ENCODE results near the gene TLX1. TPM values are rescaled to one million over a fixed set of nuclear protein-coding genes. Genes with fewer than 3 reads are reported as not detected.

TLX1 gene
- total and polyA plus RNA-seq, 9 of the 15 experiments (the other 6 are each of a cell fraction or from before 2014, with no cell fraction given): 0.03 to 3.3 (median 0.19) TPM; not detected in 1

- CTCF ChIA-PET (ENCODE audit: low intra/inter-chr PET ratio): no interaction called here
- Histone ChIP-seq H3K79me2 (ENCODE audit: control insufficient read depth, insufficient read depth, low read length) (no peaks in the 10 kb centered on the region), H3K27me3 (ENCODE audit: control insufficient read depth in 2 of 2, insufficient read depth in 2 of 2, low read length in 2 of 2) (peaks cover 18 to 20% of the 10 kb centered on the region in 2 experiments; a peak in 4 of 5 replicates), H3K9ac (ENCODE audit: insufficient read depth in 1 of 2, low read depth in 2 of 2, low read length in 2 of 2) (no peak overlapping the region), H2AFZ (ENCODE audit: low read depth, low read length) (no peak overlapping the region), H3K4me3 (no peak overlapping the region), H3K9me1 (ENCODE audit: control insufficient read depth, insufficient read depth, low read length) (no peaks in the 10 kb centered on the region), H3K27ac (ENCODE audit: extremely low read depth, low read depth, low read length) (no peak overlapping the region), H3K4me1 (replicated peaks in 1 of 2; ENCODE audit: control insufficient read depth in 2 of 2, insufficient read depth in 2 of 2, low read length in 2 of 2) (peaks cover 0 to 4% of the 10 kb centered on the region in 2 experiments; a peak in 2 of 5 replicates), H3K36me3 (ENCODE audit: control insufficient read depth, insufficient read depth, low read length) (no peaks in the 10 kb centered on the region), H3K4me2 (ENCODE audit: insufficient read depth, low read length) (no peak overlapping the region), H4K20me1 (replicated peaks; ENCODE audit: control insufficient read depth, insufficient read depth, low read length) (no peaks in the 10 kb centered on the region), H3K9me3 (replicated peaks; ENCODE audit: control insufficient read depth, insufficient read depth, low read depth, low read length) (0 out of 2 replicates have a peak, but pooled peaks cover 2% of the 10 kb centered on the region)
- in situ Hi-C loops (cut with MboI): no loop called here
- DNase-seq (ENCODE audit: extremely low read depth in 1 of 4, low spot score in 3 of 4) (no peak), FAIRE-seq (no peak), ATAC-seq (no peak)
- POLR2A ChIA-PET: interaction anchor here (1.1 kb wide), 1 partner anchor 10 kb away, joined by 3 read pairs; no protein-coding TSS in a partner anchor
- BruUV-seq (replicated peaks): no TSS peak
- 0% methylated on average over 4 of the region's 4 CpGs for WGBS (ENCODE audit: insufficient coverage, low coverage, missing lambda C conversion rate)
- no peak for TF ChIP-seq BRD4 (IDR thresholded peaks at IDR 0.05)
- no peak for TF ChIP-seq KAT7 (CRISPR knock-in tag; IDR thresholded peaks at IDR 0.05; ENCODE audit: borderline replicate concordance)
- TF ChIP-seq, protein P1, sequence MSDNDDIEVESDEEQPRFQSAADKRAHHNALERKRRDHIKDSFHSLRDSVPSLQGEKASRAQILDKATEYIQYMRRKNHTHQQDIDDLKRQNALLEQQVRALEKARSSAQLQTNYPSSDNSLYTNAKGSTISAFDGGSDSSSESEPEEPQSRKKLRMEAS (CRISPR knock-in tag; IDR thresholded peaks at IDR 0.05): no peak
- no peak for TF ChIP-seq ZNF507 (tag; conservative IDR thresholded peaks at IDR 0.05)
- no peak for TF ChIP-seq PTTG1 (tag; IDR thresholded peaks at IDR 0.05; ENCODE audit: low read depth)
- TF ChIP-seq NCOA6 (IDR thresholded peaks at IDR 0.05): no peak
- TF ChIP-seq NFXL1 (CRISPR knock-in tag; IDR thresholded peaks at IDR 0.05): no peak
- TF ChIP-seq TEAD2 (tag; IDR thresholded peaks at IDR 0.05): no peak
- no peak for TF ChIP-seq BCOR (IDR thresholded peaks at IDR 0.05)
- no peak for TF ChIP-seq GATAD2A (IDR thresholded peaks at IDR 0.05)
- TF ChIP-seq ZNF311 (CRISPR knock-in tag; IDR thresholded peaks at IDR 0.05): no peak
- no peak for TF ChIP-seq GATA2 (CRISPR knock-in tag; IDR thresholded peaks at IDR 0.05)
- TF ChIP-seq FOXA1 (IDR thresholded peaks at IDR 0.05; ENCODE audit: borderline replicate concordance): no peak
- TF ChIP-seq SRSF3 (IDR thresholded peaks at IDR 0.05; ENCODE audit: insufficient read depth, low read length): no peak
- TF ChIP-seq, protein P2, sequence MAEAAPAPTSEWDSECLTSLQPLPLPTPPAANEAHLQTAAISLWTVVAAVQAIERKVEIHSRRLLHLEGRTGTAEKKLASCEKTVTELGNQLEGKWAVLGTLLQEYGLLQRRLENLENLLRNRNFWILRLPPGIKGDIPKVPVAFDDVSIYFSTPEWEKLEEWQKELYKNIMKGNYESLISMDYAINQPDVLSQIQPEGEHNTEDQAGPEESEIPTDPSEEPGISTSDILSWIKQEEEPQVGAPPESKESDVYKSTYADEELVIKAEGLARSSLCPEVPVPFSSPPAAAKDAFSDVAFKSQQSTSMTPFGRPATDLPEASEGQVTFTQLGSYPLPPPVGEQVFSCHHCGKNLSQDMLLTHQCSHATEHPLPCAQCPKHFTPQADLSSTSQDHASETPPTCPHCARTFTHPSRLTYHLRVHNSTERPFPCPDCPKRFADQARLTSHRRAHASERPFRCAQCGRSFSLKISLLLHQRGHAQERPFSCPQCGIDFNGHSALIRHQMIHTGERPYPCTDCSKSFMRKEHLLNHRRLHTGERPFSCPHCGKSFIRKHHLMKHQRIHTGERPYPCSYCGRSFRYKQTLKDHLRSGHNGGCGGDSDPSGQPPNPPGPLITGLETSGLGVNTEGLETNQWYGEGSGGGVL (CRISPR knock-in tag; IDR thresholded peaks at IDR 0.05): no peak
- TF ChIP-seq U2AF1 (optimal IDR thresholded peaks at IDR 0.05; ENCODE audit: low read depth, low read length): no peak
- TF ChIP-seq, protein P3, sequence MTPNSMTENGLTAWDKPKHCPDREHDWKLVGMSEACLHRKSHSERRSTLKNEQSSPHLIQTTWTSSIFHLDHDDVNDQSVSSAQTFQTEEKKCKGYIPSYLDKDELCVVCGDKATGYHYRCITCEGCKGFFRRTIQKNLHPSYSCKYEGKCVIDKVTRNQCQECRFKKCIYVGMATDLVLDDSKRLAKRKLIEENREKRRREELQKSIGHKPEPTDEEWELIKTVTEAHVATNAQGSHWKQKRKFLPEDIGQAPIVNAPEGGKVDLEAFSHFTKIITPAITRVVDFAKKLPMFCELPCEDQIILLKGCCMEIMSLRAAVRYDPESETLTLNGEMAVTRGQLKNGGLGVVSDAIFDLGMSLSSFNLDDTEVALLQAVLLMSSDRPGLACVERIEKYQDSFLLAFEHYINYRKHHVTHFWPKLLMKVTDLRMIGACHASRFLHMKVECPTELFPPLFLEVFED (CRISPR knock-in tag; conservative IDR thresholded peaks at IDR 0.05): no peak
- no peak for TF ChIP-seq ZNF140 (CRISPR knock-in tag; IDR thresholded peaks at IDR 0.05)
- intact Hi-C loops (cut with micrococcal nuclease): no loop called here
These were observed 20.3 kb downstream of the TLX1 start for GRCh38 chr10:101151395-101151794.
